Lower leg skin (tissue), 4 donors: ENCODE measurements around the gene CAPN10. TPM values are rescaled to one million over a fixed set of nuclear protein-coding genes. Genes with fewer than 3 reads are reported as not detected.

ENCODE experiments used
- DNase-seq, 2 donors: peaks; one replicate each; pipeline ENCODE4 v3.0.0-alpha.2; 2019; ENCODE audit warnings: low spot score in 2 of 2
- H3K4me3 ChIP-seq: fragments of 200-600 bp; sonication (generic); 2 replicates; pipeline ENCODE4 v1.5.1; 2017; ENCODE audit warnings: mild to moderate bottlenecking, low read depth; ENCODE audit not compliant: poor library complexity, severe bottlenecking
- CTCF ChIP-seq, 3 donors: fragments of 450-650 bp; IDR thresholded peaks; one replicate each; pipeline ENCODE4 v1.5.1; 2016; ENCODE audit warnings: antibody characterized with exemption in 3 of 3, mild to moderate bottlenecking in 3 of 3, moderate library complexity in 2 of 3
- POLR2A ChIP-seq, 2 donors: fragments of 450-650 bp; IDR thresholded peaks; one replicate each; pipeline ENCODE4 v1.6.1; 2016 to 2017; ENCODE audit warnings: antibody characterized with exemption in 2 of 2, mild to moderate bottlenecking in 1 of 2, moderate library complexity in 1 of 2
- WGBS, 2 donors: methylation state at CpG; one replicate each; pipeline ENCODE4 v1.1.5; 2018; 5-methylcytosine and 5-hydroxymethylcytosine counted together
- intact Hi-C: fragments of 100-400 bp; cut with DNase I; formaldehyde crosslinking; loops from one replicate; pipeline ENCODE4 v1.15.0; 2023; ENCODE audit warnings: low total_unique reads
- total RNA-seq, 4 donors: library from RNA; depleted of rRNA; stranded (reverse); fragments of >200 nt; gene quantifications; one replicate each; pipeline ENCODE4 v1.1.0, GENCODE V29; 2016

CAPN10 gene
- total RNA-seq, 4 donors from 2014 or later, result 25.6 to 38.0 (median 28.4) TPM

- DNase-seq, result no peak
- intact Hi-C loops, result no loop called here
- 94 to 98% methylated on average over 7 to 21 of the region's 21 CpGs for WGBS, 2 donors
- H3K4me3 ChIP-seq, result no peak overlapping the region
- TF ChIP-seq CTCF (IDR thresholded peaks at IDR 0.05), result no peak
- no peak for TF ChIP-seq POLR2A (IDR thresholded peaks at IDR 0.05)
Observed at GRCh38 chr2:240590681-240591111, 4.2 kb downstream of the CAPN10 start.

GRCh38 chr2:240591226-240591625, 4.7 kb downstream of the CAPN10 start:
- intact Hi-C loops, result no loop called here
- 85 to 90% methylated on average over 6 of the region's 6 CpGs for WGBS, 2 donors
- no peak for TF ChIP-seq CTCF (IDR thresholded peaks at IDR 0.05)
- no peak for TF ChIP-seq POLR2A (IDR thresholded peaks at IDR 0.05)
- H3K4me3 ChIP-seq, result no peak overlapping the region
- DNase-seq, result no peak

GRCh38 chr2:240591784-240592183, 5.2 kb downstream of the CAPN10 start:
- TF ChIP-seq CTCF (IDR thresholded peaks at IDR 0.05) (no peak), POLR2A (IDR thresholded peaks at IDR 0.05) (no peak)
- intact Hi-C loops, result no loop called here
- WGBS, 2 donors, result 96 to 98% methylated on average over 13 of the region's 13 CpGs
- DNase-seq, result no peak
- no peak overlapping the region for H3K4me3 ChIP-seq

- DNase-seq, result peak in 1 of 2 donors; percentile 72
- WGBS, 2 donors, result 79 to 88% methylated on average over 18 to 20 of the region's 20 CpGs
- intact Hi-C loops, result no loop called here
- no peak overlapping the region for H3K4me3 ChIP-seq
- TF ChIP-seq POLR2A (IDR thresholded peaks at IDR 0.05) (no peak), CTCF (IDR thresholded peaks at IDR 0.05) (no peak)
Observed at GRCh38 chr2:240593026-240593702, 6.6 kb downstream of the CAPN10 start.

- peak in 1 of 2 donors; percentile 75 for DNase-seq
- TF ChIP-seq POLR2A (IDR thresholded peaks at IDR 0.05) (no peak), CTCF (IDR thresholded peaks at IDR 0.05) (no peak)
- 86 to 89% methylated on average over 14 to 19 of the region's 19 CpGs for WGBS, 2 donors
- no peak overlapping the region for H3K4me3 ChIP-seq
- intact Hi-C loops, result no loop called here
Observed at GRCh38 chr2:240593703-240594451, 7.3 kb downstream of the CAPN10 start.
